Aorta (tissue), 5 donors: ENCODE measurements around the gene KCNK3. TPM values are rescaled to one million over a fixed set of nuclear protein-coding genes. Genes with fewer than 3 reads are reported as not detected.

Source experiments
- ATAC-seq: fragments of 200-7000 bp; cut with Tn5 transposase; one replicate; pipeline ENCODE4 v1.9.1; 2022; ENCODE audit warnings: moderate library complexity; ENCODE audit not compliant: low FRiP score
- DNase-seq, 2 donors: peaks; one replicate each; pipeline ENCODE4 v3.0.0-alpha.2; 2020
- H3K27ac ChIP-seq, 2 donors: one replicate each; pipeline ENCODE4 v1.5.1; 2013; ENCODE audit warnings: low read length in 2 of 2, mild to moderate bottlenecking in 2 of 2, moderate library complexity in 2 of 2, control low read depth in 1 of 2, inconsistent platforms in 1 of 2, low read depth in 1 of 2
- H3K27me3 ChIP-seq, 2 donors: one replicate each; pipeline ENCODE4 v1.6.1; 2013; ENCODE audit warnings: control low read depth in 1 of 2, low read length in 1 of 2, mild to moderate bottlenecking in 1 of 2, moderate library complexity in 1 of 2; ENCODE audit not compliant: insufficient read depth in 2 of 2, control insufficient read depth in 1 of 2
- H3K36me3 ChIP-seq, 2 donors: one replicate each; pipeline ENCODE4 v1.6.1; 2013; ENCODE audit warnings: control low read depth in 1 of 2, low read length in 1 of 2, mild to moderate bottlenecking in 1 of 2; ENCODE audit not compliant: insufficient read depth in 2 of 2, control insufficient read depth in 1 of 2
- H3K4me1 ChIP-seq, 2 donors: one replicate each; pipeline ENCODE4 v1.6.1; 2013; ENCODE audit warnings: low read length in 2 of 2, control low read depth in 1 of 2, mild to moderate bottlenecking in 1 of 2, moderate library complexity in 1 of 2; ENCODE audit not compliant: insufficient read depth in 2 of 2, control insufficient read depth in 1 of 2
- H3K4me3 ChIP-seq, 2 donors: one replicate each; pipeline ENCODE4 v1.5.1; 2013; ENCODE audit warnings: low read length in 2 of 2, control low read depth in 1 of 2, mild to moderate bottlenecking in 1 of 2
- H3K9me3 ChIP-seq: one replicate; pipeline ENCODE4 v1.6.1; 2013; ENCODE audit warnings: mild to moderate bottlenecking, low read length; ENCODE audit not compliant: control insufficient read depth
- WGBS, 2 donors: extraction: QIAGEN DNeasy Blood & Tissue Kit; methylation state at CpG; one replicate each; pipeline ENCODE4 v1.1.7; 2013; 5-methylcytosine and 5-hydroxymethylcytosine counted together
- intact Hi-C, 2 donors: fragments of 100-400 bp; cut with DNase I; formaldehyde crosslinking; loops; one replicate each; pipeline versions ENCODE4 v1.14.2 to v1.15.0; 2022
- polyA plus RNA-seq, 2 donors: library from polyadenylated mRNA; stranded (reverse); fragments of 200-250 nt; gene quantifications; one replicate each; pipeline ENCODE4 v1.2.3, GENCODE V29; 2013
- total RNA-seq, 2 donors: library from RNA; stranded (reverse); fragmentation: NEBNext Ultra II Directional; extraction: Animal tissue kit (Norgen Biotek cat#: 25700); gene quantifications; one replicate each; pipeline ENCODE4 v1.2.1, GENCODE V29; 2021
- donor health status: healthy with polysubstance abuse.
- donor health status: Bipolar disorder and iron deficiency.
- donor health status: DM: no; HTN: no; CAD: no.
- donor health status: DM: no; HTN: no; CAD: no.
- donor health status: DM: yes; HTN: yes; CAD: no.

Gene KCNK3
- total and polyA plus RNA-seq, 4 donors: 0.63 to 14.7 (median 7.6) TPM

- DNase-seq: peak in 1 of 2 donors; percentile 25
- H3K9me3 ChIP-seq: no peaks in the 10 kb centered on the region
Measured at GRCh38 chr2:26670931-26671460, 21.5 kb upstream of the KCNK3 start.

DNA sequence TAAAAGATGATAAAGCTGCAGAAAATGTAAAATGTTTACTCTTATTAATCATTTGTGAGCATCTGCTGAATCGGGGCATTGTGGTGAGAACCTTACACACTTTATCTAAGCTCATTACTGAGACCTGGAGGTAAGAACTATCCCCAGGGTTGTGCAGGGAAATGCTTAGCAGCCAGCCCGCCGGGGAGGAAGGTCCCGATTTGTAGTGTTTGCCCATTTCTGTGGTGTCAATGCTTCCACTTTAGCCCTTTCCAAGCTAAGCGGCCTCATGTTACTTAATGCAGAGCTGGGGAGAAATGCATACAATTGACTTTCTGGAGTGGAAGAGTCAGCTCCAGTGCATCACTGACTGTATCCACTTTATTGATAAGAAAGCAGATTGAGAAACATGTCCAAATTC lies 20.8 kb upstream of the KCNK3 start:
- WGBS, 2 donors: 95 to 99% methylated on average over 5 of the region's 5 CpGs
- no peaks in the 10 kb centered on the region for H3K4me1 ChIP-seq
- H3K27me3 ChIP-seq: no peaks in the 10 kb centered on the region
- no peak for ATAC-seq
- H3K9me3 ChIP-seq: no peaks in the 10 kb centered on the region
- H3K27ac ChIP-seq: no peak overlapping the region
- intact Hi-C loops: no loop called here
- peak in 1 of 2 donors; percentile 17 for DNase-seq
- no peak overlapping the region for H3K4me3 ChIP-seq
- H3K36me3 ChIP-seq: no peaks in the 10 kb centered on the region

More at GRCh38 chr2:26670931-26671460, 21.5 kb upstream of the KCNK3 start:
- Histone ChIP-seq H3K4me1 (no peaks in the 10 kb centered on the region), H3K4me3 (no peak overlapping the region), H3K27me3 (no peaks in the 10 kb centered on the region), H3K36me3 (no peaks in the 10 kb centered on the region), H3K27ac (no peak overlapping the region)
- intact Hi-C loops: no loop called here
- WGBS, 2 donors: 94 to 95% methylated on average over 5 of the region's 5 CpGs
- no peak for ATAC-seq

- H3K27ac ChIP-seq: no peak overlapping the region
- H3K27me3 ChIP-seq: no peaks in the 10 kb centered on the region
- intact Hi-C loops: no loop called here
- no peak for ATAC-seq
- no peaks in the 10 kb centered on the region for H3K4me1 ChIP-seq
- WGBS, 2 donors: 92 to 94% methylated on average over 11 of the region's 11 CpGs
- H3K9me3 ChIP-seq: no peaks in the 10 kb centered on the region
- DNase-seq: peak in 1 of 2 donors; percentile 20
- no peak overlapping the region for H3K4me3 ChIP-seq
- no peaks in the 10 kb centered on the region for H3K36me3 ChIP-seq
Measured at GRCh38 chr2:26672112-26672817, 20.3 kb upstream of the KCNK3 start.

GRCh38 chr2:26672818-26673393 lies 19.6 kb upstream of the KCNK3 start:
- intact Hi-C loops: no loop called here
- Histone ChIP-seq H3K36me3 (no peaks in the 10 kb centered on the region), H3K4me3 (no peak overlapping the region), H3K9me3 (no peaks in the 10 kb centered on the region), H3K4me1 (no peaks in the 10 kb centered on the region), H3K27ac (no peak overlapping the region), H3K27me3 (no peaks in the 10 kb centered on the region)
- 91 to 93% methylated on average over 9 of the region's 9 CpGs for WGBS, 2 donors
- ATAC-seq (no peak), DNase-seq (peak in 1 of 2 donors; percentile 52)

DNA sequence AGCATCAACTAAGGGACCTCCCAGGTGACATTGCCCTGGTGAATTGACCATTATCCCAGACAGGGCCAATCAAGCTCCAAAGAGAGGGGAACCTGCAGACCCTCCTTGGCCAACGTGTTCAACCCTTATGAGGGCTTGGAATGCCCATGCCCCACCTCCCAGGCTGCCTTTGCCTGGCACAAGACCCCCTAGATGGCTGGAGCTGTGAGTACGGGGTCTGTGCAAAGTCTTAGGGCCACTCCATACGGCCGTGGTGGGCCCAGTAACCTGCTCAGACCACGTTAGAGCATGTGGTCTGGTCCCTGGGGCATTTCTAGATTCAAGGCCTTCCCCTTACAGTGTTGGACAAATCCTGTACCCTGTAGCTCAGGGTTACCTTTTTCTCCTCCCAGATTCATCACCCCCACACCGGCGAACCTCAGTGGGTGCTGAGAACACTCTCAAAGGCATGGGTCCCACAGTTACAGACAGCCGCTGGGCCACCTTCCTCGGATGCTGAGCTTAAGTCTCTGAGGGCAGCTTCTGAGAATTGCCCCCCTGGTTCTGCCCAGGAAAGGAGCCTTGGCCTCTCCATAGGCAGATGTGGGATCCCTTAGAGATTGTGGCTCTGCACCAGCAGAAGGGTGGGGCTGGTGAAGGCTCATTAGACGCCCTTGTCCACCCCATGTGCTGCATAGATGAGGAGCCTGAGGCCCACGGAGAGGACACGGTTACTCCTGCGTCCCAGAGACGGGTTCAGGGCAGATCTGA lies 18.3 kb upstream of the KCNK3 start:
- H3K36me3 ChIP-seq: no peaks in the 10 kb centered on the region
- H3K27ac ChIP-seq: no peak overlapping the region
- no peaks in the 10 kb centered on the region for H3K4me1 ChIP-seq
- DNase-seq (peak in 1 of 2 donors; percentile 54), ATAC-seq (no peak)
- no peaks in the 10 kb centered on the region for H3K27me3 ChIP-seq
- WGBS, 2 donors: 94 to 95% methylated on average over 14 of the region's 14 CpGs
- H3K4me3 ChIP-seq: no peak overlapping the region
- H3K9me3 ChIP-seq: no peaks in the 10 kb centered on the region
- intact Hi-C loops: no loop called here

- Histone ChIP-seq H3K27me3 (no peaks in the 10 kb centered on the region), H3K36me3 (no peaks in the 10 kb centered on the region), H3K9me3 (no peaks in the 10 kb centered on the region), H3K27ac (no peak overlapping the region), H3K4me1 (no peaks in the 10 kb centered on the region), H3K4me3 (no peak overlapping the region)
- 94 to 95% methylated on average over 13 of the region's 13 CpGs for WGBS, 2 donors
- no peak for ATAC-seq
- intact Hi-C loops: loop anchor here in 1 of 2 donors (5.0 kb wide), 1 partner anchor 47 kb away; no protein-coding TSS in a partner anchor
- DNase-seq: peak in 1 of 2 donors; percentile 48
Measured at GRCh38 chr2:26674771-26675170, 17.8 kb upstream of the KCNK3 start.

- no peaks in the 10 kb centered on the region for H3K27me3 ChIP-seq
- no peak overlapping the region for H3K27ac ChIP-seq
- WGBS, 2 donors: 92 to 95% methylated on average over 6 of the region's 6 CpGs
- peak in 1 of 2 donors; percentile 45 for DNase-seq
- H3K4me3 ChIP-seq: no peak overlapping the region
- H3K9me3 ChIP-seq: no peaks in the 10 kb centered on the region
- no peaks in the 10 kb centered on the region for H3K36me3 ChIP-seq
- no peaks in the 10 kb centered on the region for H3K4me1 ChIP-seq
- intact Hi-C loops: loop anchor here in 1 of 2 donors (5.0 kb wide), 1 partner anchor 48 kb away; no protein-coding TSS in a partner anchor
- no peak for ATAC-seq
Measured at GRCh38 chr2:26675651-26676255, 16.8 kb upstream of the KCNK3 start.

DNA sequence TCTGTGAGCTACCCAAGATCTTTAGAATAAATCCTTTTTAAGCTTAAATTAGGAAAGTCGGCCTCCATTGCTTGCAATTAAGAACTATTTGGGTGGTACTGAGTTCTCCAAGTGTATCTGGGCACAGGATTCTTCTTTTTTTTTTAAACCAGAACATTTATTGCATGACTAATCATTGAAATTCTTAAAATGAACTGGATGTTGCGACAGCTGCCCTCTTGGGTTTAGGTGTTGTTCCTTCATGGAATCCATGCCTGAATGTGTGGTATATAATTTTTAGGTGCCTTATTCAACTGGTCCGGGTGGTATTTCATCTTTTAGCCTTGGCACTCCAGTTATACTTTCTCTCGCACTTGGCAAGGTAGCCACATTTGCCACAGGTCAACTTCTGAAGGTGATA lies 14.5 kb upstream of the KCNK3 start:
- Histone ChIP-seq H3K4me3 (no peak overlapping the region), H3K27me3 (no peaks in the 10 kb centered on the region), H3K4me1 (no peaks in the 10 kb centered on the region), H3K36me3 (no peaks in the 10 kb centered on the region), H3K9me3 (no peaks in the 10 kb centered on the region), H3K27ac (no peak overlapping the region)
- DNase-seq: peak in 1 of 2 donors; percentile 1
- no peak for ATAC-seq
- intact Hi-C loops: loop anchor here in 1 of 2 donors (5.0 kb wide), 1 partner anchor 51 kb away; no protein-coding TSS in a partner anchor
- WGBS, 2 donors: 81 to 82% methylated on average over 4 of the region's 4 CpGs
